Upper lobe of left lung (tissue), 6 donors: ENCODE results near the gene RELL1. TPM values are rescaled to one million over a fixed set of nuclear protein-coding genes. Genes with fewer than 3 reads are reported as not detected.

Source experiments
- ATAC-seq, 2 donors: fragments of 200-7000 bp; cut with Tn5 transposase; one replicate each; pipeline ENCODE4 v1.9.1; 2022; ENCODE audit warnings: mild to moderate bottlenecking in 2 of 2, moderate library complexity in 2 of 2; ENCODE audit not compliant: low FRiP score in 2 of 2
- DNase-seq, 2 donors: peaks; one replicate each; pipeline ENCODE4 v3.0.0-alpha.2; 2019 to 2020
- H3K27ac ChIP-seq, 4 donors: fragments of 200-600 bp; sonication (generic); one replicate each; pipeline ENCODE4 v1.5.1; 2016 to 2019
- H3K27me3 ChIP-seq, 4 donors: fragments of 200-600 bp; sonication (generic); one replicate each; pipeline ENCODE4 v1.5.1; 2017 to 2019
- H3K36me3 ChIP-seq, 4 donors: fragments of 200-600 bp; sonication (generic); one replicate each; pipeline ENCODE4 v1.5.1; 2016 to 2019
- H3K4me1 ChIP-seq, 4 donors: fragments of 200-600 bp; sonication (generic); one replicate each; pipeline ENCODE4 v1.5.1; 2018 to 2019
- H3K4me3 ChIP-seq, 4 donors: fragments of 200-600 bp; sonication (generic); one replicate each; pipeline ENCODE4 v1.5.1; 2017 to 2019; ENCODE audit warnings: mild to moderate bottlenecking in 2 of 4, moderate library complexity in 1 of 4
- H3K9me3 ChIP-seq, 4 donors: fragments of 200-600 bp; sonication (generic); one replicate each; pipeline ENCODE4 v1.5.1; 2018 to 2019
- EP300 ChIP-seq, 4 donors: sonication (generic); formaldehyde crosslinking; IDR thresholded peaks; one replicate each; pipeline ENCODE4 v1.5.1; 2017; ENCODE audit warnings: antibody characterized with exemption in 4 of 4, control low read depth in 2 of 4
- POLR2A ChIP-seq, 4 donors: fragments of 450-650 bp; IDR thresholded peaks; one replicate each; pipeline ENCODE4 v1.5.1; 2016 to 2017; ENCODE audit warnings: antibody characterized with exemption in 4 of 4, mild to moderate bottlenecking in 2 of 4
- POLR2AphosphoS5 ChIP-seq, 2 donors: sonication (generic); formaldehyde crosslinking; IDR thresholded peaks; one replicate each; pipeline ENCODE4 v1.5.1; 2017; ENCODE audit warnings: antibody characterized with exemption in 2 of 2
- WGBS, 2 donors: methylation state at CpG; one replicate each; pipeline ENCODE4 v1.1.5; 2017 to 2018; 5-methylcytosine and 5-hydroxymethylcytosine counted together
- total RNA-seq, 6 donors: library from RNA; depleted of rRNA in 4 of 6; stranded (reverse); fragments of >200 nt in 4 of 6; gene quantifications; one replicate each; pipeline versions ENCODE4 v1.1.0 to v1.2.1, GENCODE V29; 2016 to 2021
- TF ChIP-seq, protein P1 (sequence below), 6 experiments: fragments of 450-650 bp in 4 of 6; fragments of 200-600 bp in 2 of 6; sonication (generic) in 2 of 6; IDR thresholded peaks; one replicate each; pipeline ENCODE4 v1.5.1; 2016 to 2019; ENCODE audit warnings: antibody characterized with exemption in 6 of 6
- donor health status: DM: no; HTN: no; CAD: no; lungs with moderate emphysema.
- donor health status: DM: no; HTN: yes; CAD: no; lungs with severe emphysema.

RELL1 gene
- total RNA-seq, 6 donors from 2014 or later: 21.2 to 58.8 (median 40.7) TPM

DNA sequence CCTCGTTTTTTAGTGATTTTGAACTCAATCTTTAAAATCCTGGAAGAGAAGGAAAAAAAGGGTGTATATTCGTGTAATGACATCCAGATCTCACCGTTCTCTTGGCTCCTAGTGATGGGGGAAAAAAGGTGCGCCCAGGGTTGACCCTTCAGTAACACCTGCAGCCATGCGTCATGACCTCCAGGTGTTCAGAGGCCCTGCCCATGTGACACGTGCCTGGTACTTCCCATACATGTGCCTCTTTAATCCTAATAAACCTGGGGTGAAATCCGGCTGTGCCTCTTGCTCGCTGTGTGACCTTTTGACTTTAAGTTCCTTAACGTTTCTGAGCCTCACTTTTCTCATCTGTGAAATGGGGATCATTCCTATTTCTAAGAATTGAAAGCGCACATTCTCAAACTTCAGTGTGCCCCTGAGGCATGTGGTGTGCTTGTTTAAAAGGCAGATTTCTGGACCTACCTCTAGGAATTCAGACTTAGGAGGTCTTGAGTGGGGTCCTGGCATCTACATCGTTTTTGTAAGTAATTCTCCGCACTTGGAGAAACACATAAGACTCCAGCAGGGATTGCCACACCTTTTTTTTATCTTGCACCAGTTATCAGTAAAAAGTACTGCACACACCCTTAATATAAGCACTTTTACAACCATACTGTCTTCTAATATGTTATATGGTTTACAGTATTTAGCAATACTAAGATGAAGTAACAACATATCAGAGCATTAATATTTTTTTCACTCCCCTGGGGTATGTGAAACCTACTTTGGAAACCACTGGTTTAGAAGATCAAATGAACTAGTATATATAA is 90.1 kb downstream of the RELL1 start:
- Histone ChIP-seq H3K27ac (no peak overlapping the region), H3K4me3 (no peak overlapping the region), H3K36me3 (peaks cover 0 to under 1% (median 0%) of the 10 kb centered on the region in 4 donors), H3K4me1 (no peaks in the 10 kb centered on the region), H3K9me3 (no peaks in the 10 kb centered on the region), H3K27me3 (no peaks in the 10 kb centered on the region)
- no peak for DNase-seq
- WGBS, 2 donors: 74 to 91% methylated on average over 12 of the region's 12 CpGs
- no peak for ATAC-seq
- no peak for TF ChIP-seq POLR2A (IDR thresholded peaks at IDR 0.05)
- TF ChIP-seq, protein P1, sequence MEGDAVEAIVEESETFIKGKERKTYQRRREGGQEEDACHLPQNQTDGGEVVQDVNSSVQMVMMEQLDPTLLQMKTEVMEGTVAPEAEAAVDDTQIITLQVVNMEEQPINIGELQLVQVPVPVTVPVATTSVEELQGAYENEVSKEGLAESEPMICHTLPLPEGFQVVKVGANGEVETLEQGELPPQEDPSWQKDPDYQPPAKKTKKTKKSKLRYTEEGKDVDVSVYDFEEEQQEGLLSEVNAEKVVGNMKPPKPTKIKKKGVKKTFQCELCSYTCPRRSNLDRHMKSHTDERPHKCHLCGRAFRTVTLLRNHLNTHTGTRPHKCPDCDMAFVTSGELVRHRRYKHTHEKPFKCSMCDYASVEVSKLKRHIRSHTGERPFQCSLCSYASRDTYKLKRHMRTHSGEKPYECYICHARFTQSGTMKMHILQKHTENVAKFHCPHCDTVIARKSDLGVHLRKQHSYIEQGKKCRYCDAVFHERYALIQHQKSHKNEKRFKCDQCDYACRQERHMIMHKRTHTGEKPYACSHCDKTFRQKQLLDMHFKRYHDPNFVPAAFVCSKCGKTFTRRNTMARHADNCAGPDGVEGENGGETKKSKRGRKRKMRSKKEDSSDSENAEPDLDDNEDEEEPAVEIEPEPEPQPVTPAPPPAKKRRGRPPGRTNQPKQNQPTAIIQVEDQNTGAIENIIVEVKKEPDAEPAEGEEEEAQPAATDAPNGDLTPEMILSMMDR (IDR thresholded peaks at IDR 0.05): no peak
- TF ChIP-seq EP300 (IDR thresholded peaks at IDR 0.05): no peak

GRCh38 chr4:37594099-37594498 is 92.1 kb downstream of the RELL1 start:
- Histone ChIP-seq H3K9me3 (no peaks in the 10 kb centered on the region), H3K36me3 (peaks cover 0 to 6% (median 0%) of the 10 kb centered on the region in 4 donors), H3K4me3 (no peak overlapping the region), H3K27ac (no peak overlapping the region), H3K4me1 (no peaks in the 10 kb centered on the region), H3K27me3 (no peaks in the 10 kb centered on the region)
- DNase-seq (no peak), ATAC-seq (no peak)
- TF ChIP-seq POLR2AphosphoS5 (IDR thresholded peaks at IDR 0.05): no peak
- no peak for TF ChIP-seq EP300 (IDR thresholded peaks at IDR 0.05)
- TF ChIP-seq POLR2A (IDR thresholded peaks at IDR 0.05): no peak
- TF ChIP-seq, protein P1 (IDR thresholded peaks at IDR 0.05): no peak
- 74 to 75% methylated on average over 2 of the region's 2 CpGs for WGBS, 2 donors

DNA sequence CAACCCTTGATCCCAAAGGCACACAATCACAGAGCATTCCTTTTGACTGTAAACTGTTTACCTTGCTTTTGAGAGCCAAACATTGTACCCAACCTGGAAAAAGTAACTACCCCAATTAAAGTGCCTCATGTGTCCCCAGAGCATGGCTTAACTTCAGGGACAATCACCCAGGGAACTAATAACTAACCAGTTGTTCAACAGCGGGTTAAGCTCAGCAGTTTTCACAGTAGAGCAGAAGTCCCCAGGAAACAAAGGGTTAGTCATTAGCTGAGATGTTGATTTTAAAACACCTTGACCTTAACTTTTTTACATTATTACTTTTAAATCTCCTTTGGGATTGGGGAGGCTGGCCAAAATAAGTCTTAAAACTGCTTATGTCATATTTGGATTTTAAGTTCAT is 94.8 kb downstream of the RELL1 start:
- no peak for ATAC-seq
- WGBS, 2 donors: 0 to 95% methylated on average over 1 of the region's 1 CpG

DNA sequence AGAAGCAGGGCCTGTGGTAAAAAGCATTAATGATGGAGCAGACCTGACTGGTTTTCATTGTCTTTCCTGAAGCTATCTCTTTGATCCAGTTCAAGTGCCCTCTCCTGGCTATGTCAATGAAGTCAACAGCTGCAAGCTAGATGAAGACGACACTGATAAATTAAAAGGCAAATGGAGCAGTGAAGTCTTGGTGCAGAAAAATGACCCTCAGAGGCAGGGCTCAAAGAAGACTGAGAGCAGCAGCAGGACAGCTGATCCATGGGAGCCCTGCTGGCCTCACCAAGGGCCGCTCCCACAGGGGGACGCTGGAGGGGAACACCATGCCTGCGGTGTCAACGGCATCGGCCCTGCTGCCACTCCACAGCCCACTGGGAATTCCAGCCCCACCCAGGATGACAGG is 96.2 kb downstream of the RELL1 start:
- peaks cover 0 to 6% (median 0%) of the 10 kb centered on the region in 4 donors for H3K36me3 ChIP-seq
- no peak for TF ChIP-seq EP300 (IDR thresholded peaks at IDR 0.05)
- H3K27ac ChIP-seq: no peak overlapping the region
- no peaks in the 10 kb centered on the region for H3K9me3 ChIP-seq
- no peaks in the 10 kb centered on the region for H3K4me1 ChIP-seq
- ATAC-seq (no peak), DNase-seq (peak in 1 of 2 donors; percentile 47)
- no peak overlapping the region for H3K4me3 ChIP-seq
- H3K27me3 ChIP-seq: no peaks in the 10 kb centered on the region
- WGBS, 2 donors: 84 to 87% methylated on average over 4 to 6 of the region's 6 CpGs

More for the DNA sequence above, 94.8 kb downstream of the RELL1 start:
- Histone ChIP-seq H3K27ac (no peak overlapping the region), H3K4me1 (no peaks in the 10 kb centered on the region), H3K36me3 (peaks cover 0 to 6% (median 0%) of the 10 kb centered on the region in 4 donors), H3K27me3 (no peaks in the 10 kb centered on the region), H3K4me3 (no peak overlapping the region), H3K9me3 (no peaks in the 10 kb centered on the region)
- TF ChIP-seq EP300 (IDR thresholded peaks at IDR 0.05) (no peak), POLR2AphosphoS5 (IDR thresholded peaks at IDR 0.05) (no peak), POLR2A (IDR thresholded peaks at IDR 0.05) (no peak)
- TF ChIP-seq, protein P1 (IDR thresholded peaks at IDR 0.05): no peak
- DNase-seq: no peak

- Histone ChIP-seq H3K4me1 (peaks cover 0 to 2% (median 0%) of the 10 kb centered on the region in 4 donors), H3K27ac (no peak overlapping the region), H3K9me3 (no peaks in the 10 kb centered on the region), H3K27me3 (no peaks in the 10 kb centered on the region), H3K4me3 (no peak overlapping the region), H3K36me3 (peaks cover 0 to 6% (median 0%) of the 10 kb centered on the region in 4 donors)
- WGBS, 2 donors: 90 to 94% methylated on average over 8 to 9 of the region's 9 CpGs
- TF ChIP-seq POLR2AphosphoS5 (IDR thresholded peaks at IDR 0.05) (no peak), EP300 (IDR thresholded peaks at IDR 0.05) (no peak), POLR2A (IDR thresholded peaks at IDR 0.05) (no peak)
- TF ChIP-seq, protein P1 (IDR thresholded peaks at IDR 0.05): no peak
- DNase-seq: no peak
- ATAC-seq: no peak
Measured at GRCh38 chr4:37588150-37588549, 98.0 kb downstream of the RELL1 start.
